NCI-H774 (cell line): ENCODE measurements around the gene TUBB.

ENCODE experiments used
- DNase-seq: peaks from one replicate; lab custom pipeline; 2025; lab: John Stamatoyannopoulos, UW

The TUBB gene

GRCh38 chr6:30719791-30720737 lies at the start of gene TUBB:
Gene TUBB (plus strand): TSS chr6:30720352. CDS start chr6:30720507, 155 bp downstream.
- DNase-seq = peak; percentile 97

GRCh38 chr6:30670760-30671527 lies 49.2 kb upstream of the TUBB start:
- no peak for DNase-seq

- DNase-seq = peak; percentile 88
These were observed 47.5 kb upstream of the TUBB start, which contains the start of gene DHX16 for GRCh38 chr6:30672445-30673253. Gene DHX16 (minus strand): TSS chr6:30673006. CDS start chr6:30672841, 165 bp downstream.

- no peak for DNase-seq
These were observed 43.4 kb upstream of the TUBB start for GRCh38 chr6:30676660-30677285.

- DNase-seq = peak; percentile 69
These were observed 41.0 kb upstream of the TUBB start for GRCh38 chr6:30678964-30679726.

- no peak for DNase-seq
These were observed 40.2 kb upstream of the TUBB start for GRCh38 chr6:30679765-30680535.

GRCh38 chr6:30681766-30682142 lies 38.4 kb upstream of the TUBB start:
- no peak for DNase-seq

GRCh38 chr6:30682143-30683117 lies 37.7 kb upstream of the TUBB start:
- DNase-seq = no peak

GRCh38 chr6:30683183-30683979 lies 36.8 kb upstream of the TUBB start:
- DNase-seq = no peak

GRCh38 chr6:30683980-30684338 lies 36.2 kb upstream of the TUBB start:
- no peak for DNase-seq

GRCh38 chr6:30684386-30685156 lies 35.6 kb upstream of the TUBB start:
- DNase-seq = no peak

GRCh38 chr6:30685157-30686008 lies 34.8 kb upstream of the TUBB start:
- no peak for DNase-seq

- DNase-seq = peak; percentile 5
These were observed 33.9 kb upstream of the TUBB start, which contains the start of gene PPP1R18 for GRCh38 chr6:30686009-30686907. Gene PPP1R18 (minus strand): TSS chr6:30686645. CDS start chr6:30686018, 627 bp downstream.

- DNase-seq = peak; percentile 51
These were observed 33.1 kb upstream of the TUBB start for GRCh38 chr6:30686908-30687658.
